HG02885 (cell line): ENCODE measurements around the gene FAM20C.
"Not testable (repeated sequence)": the region's sequence is repeated elsewhere in the genome, so short reads cannot be mapped to it uniquely, and the experiment has no call there.

Source experiments
- ATAC-seq: cut with Tn5 transposase; IDR thresholded peaks from one replicate; pipeline ENCODE4 v1.9.1; 2021; ENCODE audit warnings: mild to moderate bottlenecking; ENCODE audit not compliant: unreplicated experiment, poor library complexity

Gene FAM20C

DNA sequence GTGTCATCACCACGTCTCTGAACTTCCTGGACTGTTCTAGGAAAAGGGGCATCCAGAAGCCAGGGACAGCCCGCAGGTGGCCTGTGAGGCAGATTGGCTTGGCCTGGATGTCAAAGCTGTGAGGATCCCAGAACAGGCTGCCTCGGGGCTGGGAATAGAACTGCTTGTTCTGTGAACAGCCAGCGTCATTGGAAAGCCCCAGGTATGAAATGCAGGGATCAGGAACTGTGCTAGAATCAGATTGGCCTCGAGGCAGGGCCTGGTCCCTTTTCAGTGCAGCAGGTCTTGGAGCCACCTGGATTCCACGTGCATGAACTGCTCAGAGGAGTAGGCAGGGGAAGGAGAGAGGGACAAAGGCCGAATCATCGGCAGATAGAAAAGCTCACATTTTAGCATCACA lies 44.6 kb downstream of the FAM20C start:
- ATAC-seq: no peak

DNA sequence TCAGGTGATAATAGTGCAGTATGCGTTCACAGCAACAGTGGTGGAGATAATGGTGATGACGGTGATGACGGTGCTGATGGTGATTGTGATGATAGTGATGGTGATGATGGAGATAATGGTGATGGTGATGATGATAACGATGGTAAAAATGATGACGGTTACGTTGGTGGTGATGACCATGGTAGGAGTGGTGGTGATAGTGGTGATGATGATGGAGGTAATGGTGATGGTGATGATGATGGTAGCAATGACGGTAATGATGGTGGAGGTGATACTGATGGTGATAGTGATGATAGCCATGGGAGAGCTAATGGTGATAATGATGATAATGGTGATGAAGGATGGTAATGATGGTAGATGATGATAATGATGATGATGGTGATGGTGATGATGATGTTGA lies 45.0 kb downstream of the FAM20C start:
- ATAC-seq: no peak

DNA sequence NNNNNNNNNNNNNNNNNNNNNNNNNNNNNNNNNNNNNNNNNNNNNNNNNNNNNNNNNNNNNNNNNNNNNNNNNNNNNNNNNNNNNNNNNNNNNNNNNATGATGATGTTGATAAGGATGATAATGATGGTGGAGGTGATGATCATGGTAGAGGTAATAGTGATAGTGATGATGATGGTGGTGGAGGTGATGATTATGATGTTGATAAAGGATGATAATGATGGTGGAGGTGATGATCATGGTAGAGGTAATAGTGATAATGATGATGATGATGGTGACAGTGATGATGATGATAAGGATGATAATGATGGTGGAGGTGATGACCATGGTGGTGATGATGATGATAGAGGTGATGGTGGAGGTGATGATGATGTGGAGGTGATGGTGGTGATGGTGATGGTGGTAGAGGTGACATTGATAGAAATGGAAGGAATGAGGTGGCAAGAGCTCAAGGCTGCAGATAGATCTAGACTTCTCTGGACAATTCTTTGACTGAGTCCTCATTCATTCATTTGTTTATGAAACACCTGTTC lies 47.8 kb downstream of the FAM20C start:
- no peak for ATAC-seq

DNA sequence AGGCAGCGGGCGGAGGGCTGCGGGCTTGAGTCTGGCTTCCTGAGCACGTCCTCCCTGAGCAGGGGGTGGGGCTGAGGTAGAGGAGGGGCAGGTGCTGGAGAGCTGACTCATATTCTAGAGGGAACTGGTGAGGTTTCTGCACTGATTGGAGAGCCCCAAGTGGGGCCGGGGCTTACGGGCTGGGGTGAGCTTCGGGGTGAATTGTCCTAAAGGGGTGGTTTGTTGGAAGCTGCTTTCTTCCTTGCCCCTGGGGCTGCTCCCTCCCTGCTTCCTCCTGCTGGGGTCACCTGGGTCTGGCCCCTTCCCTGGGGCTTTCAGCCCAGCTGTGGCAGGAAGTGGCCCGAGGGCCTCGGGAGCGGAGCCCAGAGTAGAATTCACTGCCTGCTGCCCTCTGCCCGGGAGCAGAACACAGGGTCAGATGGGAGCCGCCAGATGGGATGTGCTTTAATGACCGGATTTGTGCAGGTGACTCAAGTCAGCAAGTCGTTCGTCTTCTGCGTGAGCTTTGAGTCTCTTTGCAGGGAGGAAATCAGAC lies 48.6 kb downstream of the FAM20C start:
- no peak for ATAC-seq

DNA sequence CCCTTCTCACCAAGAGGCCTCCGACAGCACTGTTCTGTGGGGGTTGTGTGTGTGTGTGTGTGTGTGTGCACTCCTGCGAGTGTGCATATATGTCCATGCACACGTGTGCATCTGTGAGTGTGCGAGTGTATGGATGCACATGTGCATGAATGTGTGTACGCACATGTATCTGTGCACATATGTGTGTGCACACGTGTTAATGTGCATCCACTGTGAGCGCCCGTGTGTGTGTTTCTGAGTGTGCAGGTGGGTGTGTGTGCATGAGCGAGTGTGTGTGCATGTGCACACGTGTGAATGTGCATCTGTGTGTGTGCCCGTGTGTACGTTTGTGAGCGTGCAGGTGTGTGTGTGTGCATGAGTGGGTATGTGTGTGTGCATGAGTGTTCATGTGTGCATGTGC lies 49.1 kb downstream of the FAM20C start:
- ATAC-seq: no peak

DNA sequence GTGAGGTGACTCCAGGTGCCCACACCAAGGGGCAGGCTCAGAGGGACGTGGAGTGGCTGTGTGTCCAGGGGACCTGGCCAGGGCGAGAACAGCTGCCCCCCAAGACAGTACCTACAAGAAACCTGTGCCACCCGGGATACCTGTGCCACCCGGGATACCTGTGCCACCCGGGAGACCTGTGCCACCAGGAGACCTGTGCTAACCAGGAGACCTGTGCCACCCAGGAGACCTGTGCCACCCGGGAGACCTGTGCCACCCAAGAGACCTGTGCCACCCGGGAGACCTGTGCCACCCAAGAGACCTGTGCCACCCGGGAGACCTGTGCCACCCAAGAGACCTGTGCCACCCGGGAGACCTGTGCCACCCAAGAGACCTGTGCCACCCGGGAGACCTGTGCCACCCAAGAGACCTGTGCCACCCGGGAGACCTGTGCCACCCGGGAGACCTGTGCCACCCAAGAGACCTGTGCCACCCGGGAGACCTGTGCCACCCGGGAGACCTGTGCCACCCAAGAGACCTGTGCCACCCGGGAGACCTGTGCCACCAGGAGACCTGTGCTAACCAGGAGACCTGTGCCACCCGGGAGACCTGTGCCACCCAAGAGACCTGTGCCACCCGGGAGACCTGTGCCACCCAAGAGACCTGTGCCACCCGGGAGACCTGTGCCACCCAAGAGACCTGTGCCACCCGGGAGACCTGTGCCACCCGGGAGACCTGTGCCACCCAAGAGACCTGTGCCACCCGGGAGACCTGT lies 50.6 kb downstream of the FAM20C start:
- ATAC-seq: not testable (repeated sequence)

DNA sequence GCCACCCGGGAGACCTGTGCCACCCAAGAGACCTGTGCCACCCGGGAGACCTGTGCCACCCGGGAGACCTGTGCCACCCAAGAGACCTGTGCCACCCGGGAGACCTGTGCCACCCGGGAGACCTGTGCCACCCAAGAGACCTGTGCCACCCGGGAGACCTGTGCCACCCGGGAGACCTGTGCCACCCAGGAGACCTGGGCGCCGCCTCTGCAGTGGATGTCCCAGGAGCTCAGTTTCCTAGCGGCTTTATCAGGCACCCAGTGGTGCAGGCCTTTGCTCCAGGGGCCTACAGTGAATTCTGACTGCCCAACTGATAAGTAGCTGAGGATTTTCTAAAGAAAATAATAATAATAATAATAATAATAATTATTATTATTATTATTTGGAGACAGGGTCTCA lies 51.2 kb downstream of the FAM20C start:
- ATAC-seq: not testable (repeated sequence)

DNA sequence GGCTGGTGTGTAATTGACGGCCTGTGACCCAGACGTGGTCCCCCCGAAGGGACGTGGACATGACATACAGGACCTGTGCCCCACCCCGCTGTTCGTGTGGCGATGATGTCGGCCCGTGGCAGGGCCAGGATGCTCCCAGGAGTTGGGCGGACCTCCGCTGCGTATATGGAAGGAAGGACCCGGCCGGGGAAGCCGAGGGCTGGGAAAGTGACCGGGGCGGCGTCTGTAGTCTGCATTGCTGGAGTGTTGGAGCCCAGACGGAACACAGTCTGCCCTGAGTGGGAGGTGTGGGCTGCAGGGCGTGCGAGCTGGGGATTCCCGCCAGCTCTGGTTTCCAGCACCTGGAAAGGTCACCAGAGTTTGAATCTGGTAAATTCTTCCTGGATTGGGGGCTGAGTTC lies 52.6 kb downstream of the FAM20C start:
- ATAC-seq: no peak

DNA sequence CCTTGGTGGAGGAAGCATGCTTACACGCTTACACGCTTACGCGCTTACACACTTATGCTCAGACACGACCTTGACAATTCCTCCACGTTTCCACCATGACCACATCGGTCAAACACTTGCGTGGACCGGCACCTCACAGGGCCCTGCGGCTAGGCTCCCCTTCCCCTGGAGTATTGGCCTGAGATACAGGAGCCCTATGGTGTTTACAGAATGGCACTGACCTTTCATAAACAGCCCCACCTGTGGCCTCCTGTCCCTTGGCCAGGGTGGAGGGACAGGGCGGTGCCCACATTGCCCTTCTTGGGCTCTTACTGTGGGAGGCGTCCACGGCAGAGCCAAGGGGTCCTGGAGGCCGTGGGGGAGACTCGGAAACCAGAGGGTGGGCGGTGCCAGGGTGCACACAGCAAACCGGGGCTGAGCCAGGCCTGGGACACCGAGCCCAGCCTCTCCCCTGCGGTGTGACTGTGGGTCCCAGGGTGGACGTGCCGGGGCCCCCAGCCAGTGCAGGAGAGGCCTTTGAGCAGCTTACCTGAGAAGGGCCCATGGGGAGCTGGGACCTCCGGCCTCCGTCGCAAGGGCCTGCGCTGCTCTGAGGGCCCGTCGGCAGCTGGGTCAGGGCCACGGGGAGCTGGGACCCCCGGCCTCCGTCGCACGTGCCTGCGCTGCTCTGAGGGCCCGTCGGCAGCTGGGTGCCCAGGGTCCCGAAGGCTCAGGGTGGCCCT lies 53.4 kb downstream of the FAM20C start:
- ATAC-seq: no peak

DNA sequence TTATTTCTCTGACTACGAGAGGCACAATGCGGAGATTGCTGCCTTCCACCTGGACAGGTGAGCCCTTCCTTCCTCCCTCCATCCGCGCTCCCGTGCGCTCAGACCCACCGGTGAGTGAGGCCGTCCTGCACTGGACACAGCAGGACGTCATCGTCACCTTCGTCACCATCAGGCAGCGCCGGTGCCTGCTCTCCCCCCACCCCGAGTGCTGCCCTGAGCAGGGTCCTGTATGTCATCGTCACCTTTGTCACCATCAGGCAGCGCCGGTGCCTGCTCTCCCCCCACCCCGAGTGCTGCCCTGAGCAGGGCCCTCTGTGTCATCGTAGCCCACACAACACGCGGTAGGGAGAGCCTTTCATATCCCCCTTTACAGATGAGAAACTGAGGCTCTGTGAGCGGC lies 54.1 kb downstream of the FAM20C start:
- no peak for ATAC-seq

DNA sequence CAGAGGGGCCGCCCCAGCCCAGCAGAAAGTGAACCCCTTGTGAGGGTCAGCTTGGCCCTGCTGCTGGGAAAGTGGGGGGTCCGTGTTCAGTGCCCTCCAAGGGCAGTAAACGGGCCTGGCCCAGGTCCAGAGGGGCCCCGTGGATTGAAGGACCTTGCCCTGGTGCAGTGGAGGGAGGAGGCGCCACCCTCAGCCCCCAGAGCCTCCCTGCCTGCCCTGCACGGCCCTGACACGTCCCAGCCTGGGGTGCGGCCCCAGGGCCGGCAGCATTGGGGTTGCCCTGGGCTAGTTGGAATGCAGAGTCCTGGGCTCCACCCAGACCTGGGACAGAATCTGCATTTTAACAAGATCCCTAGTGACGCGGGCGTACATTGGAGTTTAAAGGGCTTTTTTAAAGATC lies 54.8 kb downstream of the FAM20C start:
- no peak for ATAC-seq

DNA sequence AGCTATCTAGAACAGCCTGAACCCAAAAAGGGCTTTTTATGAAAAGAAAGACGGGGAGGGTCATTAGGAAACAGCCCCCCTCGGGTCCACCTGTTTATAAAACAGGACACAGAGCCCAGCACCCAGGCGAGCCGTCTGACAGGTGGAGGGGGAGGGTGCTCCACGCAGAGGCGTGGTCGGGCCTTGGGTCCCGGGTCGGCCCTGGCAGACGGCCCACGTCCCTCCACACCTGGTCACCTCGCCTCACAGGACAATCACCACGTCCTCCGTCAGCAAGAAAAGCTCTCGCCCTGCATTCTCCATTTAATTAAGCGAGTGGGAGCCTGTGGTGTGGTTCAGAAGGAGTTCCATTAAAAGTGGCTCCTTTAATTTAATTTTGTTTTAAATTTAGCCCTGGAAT lies 55.3 kb downstream of the FAM20C start:
- no peak for ATAC-seq

DNA sequence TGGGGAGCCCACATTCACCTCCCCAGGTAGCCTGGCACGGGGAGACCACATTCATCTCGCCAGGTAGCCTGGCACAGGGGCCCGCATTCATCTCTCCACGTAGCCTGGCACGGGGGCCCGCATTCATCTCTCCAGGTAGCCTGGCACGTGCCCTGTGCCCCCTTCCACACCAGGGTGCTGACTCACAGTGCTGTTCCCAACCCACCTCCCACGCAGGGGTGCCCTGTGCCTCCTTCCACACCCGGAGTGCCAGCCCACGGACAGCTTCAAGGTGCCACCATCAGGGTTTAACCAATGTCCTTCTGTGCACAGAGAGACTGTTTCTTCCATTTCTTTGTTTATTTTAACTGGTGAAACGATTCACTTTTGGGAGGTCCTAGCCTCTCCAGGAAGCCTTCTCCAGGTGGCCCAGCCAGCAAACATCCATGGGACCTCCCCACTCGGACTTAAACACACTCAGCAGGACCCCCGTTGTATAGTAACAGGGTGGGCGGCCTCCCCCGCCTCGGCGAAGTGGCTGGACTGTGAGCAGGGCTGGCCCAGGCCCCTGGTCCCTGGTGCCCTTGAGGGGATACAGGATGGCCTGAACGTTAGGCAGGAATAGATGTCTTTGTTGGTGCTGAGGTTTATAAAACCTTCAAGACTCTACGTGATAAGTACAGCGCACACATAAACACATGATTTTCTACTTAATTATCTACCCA lies 56.5 kb downstream of the FAM20C start:
- ATAC-seq: no peak

DNA sequence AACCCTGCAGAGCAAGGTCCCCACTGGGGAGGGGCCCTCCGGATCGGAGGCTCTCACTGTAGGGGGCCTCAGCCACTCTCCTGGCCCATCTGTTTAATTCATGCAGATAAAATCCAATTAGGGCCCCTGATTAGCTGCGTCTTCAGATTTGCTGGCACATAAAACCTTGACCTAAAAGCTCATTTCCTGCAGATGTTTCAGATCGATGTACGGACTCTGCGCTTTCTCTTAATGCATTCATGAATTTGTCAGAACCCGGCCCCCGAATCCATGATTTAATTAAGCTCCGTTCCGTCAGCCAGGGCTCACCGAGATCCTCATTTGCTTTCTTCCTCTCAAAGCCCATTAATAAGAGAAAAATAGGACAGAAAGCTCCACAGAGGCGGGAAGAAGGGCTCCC lies 57.6 kb downstream of the FAM20C start:
- ATAC-seq: no peak

DNA sequence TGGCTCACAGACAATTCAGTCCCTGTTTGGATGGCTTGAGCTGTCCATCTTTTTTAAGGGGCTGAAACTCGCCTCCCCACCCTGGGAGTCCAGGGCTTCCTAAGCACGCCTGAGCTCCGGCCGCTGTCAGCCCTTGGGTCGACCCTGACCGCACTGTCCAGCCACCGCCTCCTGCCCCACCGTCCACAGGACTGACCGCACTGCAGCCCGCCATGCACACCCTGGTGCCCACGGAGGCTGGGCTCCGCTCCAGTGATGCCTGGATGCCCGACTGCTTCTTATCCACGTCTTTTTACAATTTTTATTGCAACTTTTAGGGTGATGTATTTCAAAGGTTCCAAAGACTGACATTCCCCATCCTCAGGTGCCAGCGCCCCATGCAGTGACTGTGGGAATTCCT lies 58.2 kb downstream of the FAM20C start:
- ATAC-seq: no peak

DNA sequence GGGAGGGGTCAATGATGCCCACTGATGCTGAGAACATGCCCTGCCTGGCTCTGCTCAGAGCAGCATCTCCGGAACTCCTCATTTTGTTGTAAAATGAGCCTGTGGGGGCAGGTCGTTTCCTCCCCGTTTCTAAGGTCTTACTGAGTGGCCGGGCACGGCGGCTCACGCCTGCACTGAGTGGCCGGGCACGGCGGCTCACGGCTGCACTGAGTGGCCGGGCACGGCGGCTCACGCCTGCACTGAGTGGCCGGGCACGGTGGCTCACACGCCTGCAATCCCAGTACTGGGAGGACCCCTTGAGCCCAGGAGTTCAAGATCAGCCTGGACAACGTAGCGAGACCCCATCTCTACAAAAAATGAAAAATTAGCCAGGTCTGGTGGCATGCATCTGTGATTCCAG lies 58.6 kb downstream of the FAM20C start:
- ATAC-seq: no peak

DNA sequence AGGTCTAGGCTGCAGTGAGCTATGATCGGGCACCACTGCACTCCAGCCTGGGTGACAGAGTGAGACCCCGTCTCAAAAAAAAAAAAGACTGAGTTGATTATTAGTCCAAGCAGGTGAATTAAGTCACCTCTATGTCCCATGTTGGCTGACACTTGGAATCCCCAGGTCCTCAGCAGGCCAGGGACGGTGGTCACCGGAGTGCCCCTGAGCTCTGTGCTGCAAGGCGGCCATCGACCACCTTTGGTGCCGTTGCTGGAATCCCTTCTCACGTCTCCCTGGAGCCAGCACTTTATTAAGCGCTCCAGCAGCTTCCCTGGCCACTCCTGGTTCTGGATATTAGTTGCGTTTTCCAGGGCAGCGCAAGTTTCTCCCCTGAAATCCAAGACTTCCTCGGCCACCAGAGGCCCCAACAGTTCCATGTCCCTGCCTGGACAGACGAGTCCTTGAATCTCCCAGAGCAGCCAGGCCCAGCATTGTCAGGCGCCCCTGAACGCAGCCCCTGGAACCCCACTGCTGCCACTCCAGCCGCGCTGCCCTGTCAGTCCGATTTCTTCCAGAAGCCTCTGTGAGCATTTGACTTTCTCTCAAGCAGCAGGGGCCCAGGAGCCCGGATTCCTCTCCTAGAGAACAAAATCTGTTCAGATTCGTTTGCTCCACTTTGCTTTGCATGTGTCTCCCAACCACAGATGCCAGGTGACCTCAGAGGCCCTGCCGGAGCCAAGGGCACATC lies 59.2 kb downstream of the FAM20C start:
- ATAC-seq: no peak

DNA sequence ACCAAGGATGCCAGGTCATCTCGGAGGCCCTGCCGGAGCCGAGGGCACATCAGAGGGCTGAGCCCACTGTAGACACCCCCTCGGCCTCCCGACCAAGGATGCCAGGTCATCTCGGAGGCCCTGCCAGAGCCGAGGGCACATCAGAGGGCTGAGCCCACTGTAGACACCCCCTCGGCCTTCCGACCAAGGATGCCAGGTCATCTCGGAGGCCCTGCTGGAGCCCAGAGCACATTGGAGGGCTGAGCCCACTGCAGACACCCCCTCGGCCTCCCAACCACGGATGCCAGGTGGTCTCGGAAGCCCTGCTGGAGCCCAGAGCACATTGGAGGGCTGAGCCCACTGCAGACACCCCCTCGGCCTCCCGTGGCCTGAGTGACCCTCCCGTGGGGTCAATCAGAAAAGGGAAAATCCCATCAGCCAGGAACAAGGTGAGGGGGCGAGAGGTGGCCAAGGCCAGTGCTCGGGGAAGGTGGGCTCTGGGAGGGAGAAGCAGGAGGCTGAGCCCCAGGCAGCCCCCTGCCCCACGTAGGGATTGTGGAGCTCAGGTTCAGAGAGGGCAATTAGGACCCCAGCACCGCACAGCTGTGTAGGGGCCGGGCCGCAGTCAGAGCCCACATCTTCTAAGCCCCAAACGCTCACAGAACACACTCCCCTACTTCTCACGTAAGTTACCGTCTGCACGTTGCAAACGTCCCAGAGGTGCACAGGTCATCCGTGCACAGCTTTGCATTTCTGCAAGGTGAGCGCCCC lies 60.0 kb downstream of the FAM20C start:
- ATAC-seq: no peak

DNA sequence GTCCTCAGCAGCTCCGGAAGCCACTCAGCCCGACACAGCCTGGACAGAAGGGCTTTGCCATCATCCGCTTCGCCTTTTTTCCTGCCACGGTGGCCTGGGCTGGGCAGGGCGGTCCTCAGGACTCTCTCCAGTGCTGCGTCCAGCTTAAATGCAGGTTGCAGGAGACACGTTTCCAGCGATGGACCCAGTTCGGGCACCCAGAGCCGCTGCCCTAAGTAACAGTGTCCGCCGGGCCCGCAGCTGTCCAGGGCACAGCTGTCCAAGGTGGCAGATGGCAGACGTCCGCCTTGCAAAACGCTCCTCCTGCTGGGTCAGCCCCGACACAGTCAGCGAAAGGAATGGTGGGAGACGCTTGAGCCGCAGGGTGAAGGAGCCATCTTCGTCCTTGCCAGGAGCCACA lies 60.6 kb downstream of the FAM20C start:
- no peak for ATAC-seq
